HG03108 (cell line): ENCODE data around the gene DSCAML1.

ENCODE experiments used
- ATAC-seq: cut with Tn5 transposase; IDR thresholded peaks from one replicate; pipeline ENCODE4 v1.9.1; 2021; ENCODE audit warnings: moderate library complexity; ENCODE audit not compliant: unreplicated experiment

DSCAML1 gene

GRCh38 chr11:117591316-117592039 is 205.5 kb downstream of the DSCAML1 start:
- no peak for ATAC-seq

GRCh38 chr11:117589063-117589462 is 208.0 kb downstream of the DSCAML1 start:
- no peak for ATAC-seq

GRCh38 chr11:117588166-117588810 is 208.7 kb downstream of the DSCAML1 start:
- no peak for ATAC-seq

GRCh38 chr11:117587416-117587815 is 209.6 kb downstream of the DSCAML1 start:
- no peak for ATAC-seq

- no peak for ATAC-seq
These were observed 210.6 kb downstream of the DSCAML1 start for GRCh38 chr11:117586392-117586791.

GRCh38 chr11:117585631-117586030 is 211.4 kb downstream of the DSCAML1 start:
- ATAC-seq, result no peak

- no peak for ATAC-seq
These were observed 212.8 kb downstream of the DSCAML1 start for GRCh38 chr11:117584056-117584830.

- ATAC-seq, result no peak
These were observed 213.8 kb downstream of the DSCAML1 start for GRCh38 chr11:117583063-117583801.

- no peak for ATAC-seq
These were observed 214.6 kb downstream of the DSCAML1 start for GRCh38 chr11:117582433-117582832.

- ATAC-seq, result no peak
These were observed 216.2 kb downstream of the DSCAML1 start for GRCh38 chr11:117580866-117581265.

- no peak for ATAC-seq
These were observed 217.9 kb downstream of the DSCAML1 start for GRCh38 chr11:117579161-117579560.

- ATAC-seq, result no peak
These were observed 221.2 kb downstream of the DSCAML1 start for GRCh38 chr11:117575856-117576255.

GRCh38 chr11:117574551-117574950 is 222.5 kb downstream of the DSCAML1 start:
- ATAC-seq, result no peak

- no peak for ATAC-seq
These were observed 223.7 kb downstream of the DSCAML1 start for GRCh38 chr11:117573326-117573725.

GRCh38 chr11:117572671-117573070 is 224.3 kb downstream of the DSCAML1 start:
- ATAC-seq, result no peak

- ATAC-seq, result no peak
These were observed 224.9 kb downstream of the DSCAML1 start for GRCh38 chr11:117572129-117572528.

GRCh38 chr11:117570701-117571100 is 226.3 kb downstream of the DSCAML1 start:
- ATAC-seq, result no peak

GRCh38 chr11:117569911-117570310 is 227.1 kb downstream of the DSCAML1 start:
- ATAC-seq, result no peak

- ATAC-seq, result no peak
These were observed 231.3 kb downstream of the DSCAML1 start for GRCh38 chr11:117565709-117566108.

- no peak for ATAC-seq
These were observed 232.7 kb downstream of the DSCAML1 start for GRCh38 chr11:117564321-117564720.

GRCh38 chr11:117563556-117563955 is 233.5 kb downstream of the DSCAML1 start:
- no peak for ATAC-seq
